Epithelial cell of proximal tubule (primary cell): ENCODE results near the gene RIN2. TPM values are rescaled to one million over a fixed set of nuclear protein-coding genes. Genes with fewer than 3 reads are reported as not detected.

Source experiments
- DNase-seq: peaks from one replicate; pipeline ENCODE4 v3.0.0-alpha.2; 2011; ENCODE audit warnings: low read depth
- H3K4me3 ChIP-seq: 2 replicates; pipeline ENCODE4 v1.5.1; 2011; ENCODE audit warnings: low read depth, mild to moderate bottlenecking, low read length
- CTCF ChIP-seq: conservative IDR thresholded peaks from 2 replicates; pipeline ENCODE4 v1.5.1; 2012; ENCODE audit warnings: low read depth, mild to moderate bottlenecking, low read length
- total RNA-seq: library from RNA; depleted of rRNA; stranded (reverse); fragments of >200 nt; gene quantifications from 2 replicates; pipeline ENCODE4 v1.2.3, GENCODE V29; 2015

Gene RIN2
- total RNA-seq, 1 donor from 2014 or later: 17.5 TPM

- H3K4me3 ChIP-seq: no peak overlapping the region
- DNase-seq: no peak
- TF ChIP-seq CTCF: no peak
Measured at GRCh38 chr20:19764207-19764606, 6.1 kb downstream of the RIN2 start.

GRCh38 chr20:19765266-19765665, 7.2 kb downstream of the RIN2 start:
- H3K4me3 ChIP-seq: no peak overlapping the region
- TF ChIP-seq CTCF: no peak
- DNase-seq: no peak

GRCh38 chr20:19765913-19766312, 7.9 kb downstream of the RIN2 start:
- H3K4me3 ChIP-seq: no peak overlapping the region
- TF ChIP-seq CTCF: no peak
- DNase-seq: no peak

- TF ChIP-seq CTCF: no peak
- DNase-seq: no peak
- no peak overlapping the region for H3K4me3 ChIP-seq
Measured at GRCh38 chr20:19767070-19767469, 9.0 kb downstream of the RIN2 start.

GRCh38 chr20:19768325-19768842, 10.3 kb downstream of the RIN2 start:
- no peak for TF ChIP-seq CTCF
- DNase-seq: no peak
- H3K4me3 ChIP-seq: no peak overlapping the region

- TF ChIP-seq CTCF: no peak
- DNase-seq: no peak
- no peak overlapping the region for H3K4me3 ChIP-seq
Measured at GRCh38 chr20:19769507-19769906, 11.4 kb downstream of the RIN2 start.

GRCh38 chr20:19770375-19770774, 12.3 kb downstream of the RIN2 start:
- DNase-seq: no peak
- TF ChIP-seq CTCF: no peak
- no peak overlapping the region for H3K4me3 ChIP-seq
